ENCODE measurements around the gene DAB1.

DNA sequence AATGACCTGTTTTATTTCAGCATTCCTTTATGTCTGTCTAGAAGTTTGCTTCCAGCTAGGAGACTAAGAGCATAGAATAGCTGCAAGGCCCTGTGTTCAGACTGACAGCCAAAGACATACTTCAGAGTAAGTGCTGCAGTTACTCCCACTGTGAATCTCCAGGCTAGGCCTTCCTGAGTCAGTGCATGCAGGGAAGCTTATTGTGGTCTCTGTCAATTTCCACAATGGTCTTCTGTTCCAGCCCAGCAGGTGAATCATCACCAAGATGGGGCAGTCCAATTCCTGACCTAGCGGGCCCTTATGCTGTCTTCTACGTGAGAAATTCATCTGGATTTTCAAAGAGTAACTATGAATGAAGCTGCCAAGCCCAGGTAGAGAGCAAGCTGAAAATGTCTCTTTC, 311.7 kb downstream of the DAB1 start:
- TF ChIP-seq YY1 (IDR thresholded peaks at IDR 0.05; ENCODE audit: extremely low read depth, insufficient replicate concordance, low read depth, low read length) (no peak), REST (IDR thresholded peaks at IDR 0.05; ENCODE audit: low read depth) (no peak), EZH2 (IDR thresholded peaks at IDR 0.05) (no peak), CEBPB (IDR thresholded peaks at IDR 0.05; ENCODE audit: low read depth) (no peak), POLR2A (IDR thresholded peaks at IDR 0.05; ENCODE audit: borderline replicate concordance, extremely low read depth, insufficient read depth, insufficient read length) (no peak), SP1 (IDR thresholded peaks at IDR 0.05; ENCODE audit: low read depth) (no peak), ZFX (IDR thresholded peaks at IDR 0.05) (no peak), POLR2AphosphoS5 (IDR thresholded peaks at IDR 0.05; ENCODE audit: low read depth, low read length) (no peak)
- TF ChIP-seq, protein P1, sequence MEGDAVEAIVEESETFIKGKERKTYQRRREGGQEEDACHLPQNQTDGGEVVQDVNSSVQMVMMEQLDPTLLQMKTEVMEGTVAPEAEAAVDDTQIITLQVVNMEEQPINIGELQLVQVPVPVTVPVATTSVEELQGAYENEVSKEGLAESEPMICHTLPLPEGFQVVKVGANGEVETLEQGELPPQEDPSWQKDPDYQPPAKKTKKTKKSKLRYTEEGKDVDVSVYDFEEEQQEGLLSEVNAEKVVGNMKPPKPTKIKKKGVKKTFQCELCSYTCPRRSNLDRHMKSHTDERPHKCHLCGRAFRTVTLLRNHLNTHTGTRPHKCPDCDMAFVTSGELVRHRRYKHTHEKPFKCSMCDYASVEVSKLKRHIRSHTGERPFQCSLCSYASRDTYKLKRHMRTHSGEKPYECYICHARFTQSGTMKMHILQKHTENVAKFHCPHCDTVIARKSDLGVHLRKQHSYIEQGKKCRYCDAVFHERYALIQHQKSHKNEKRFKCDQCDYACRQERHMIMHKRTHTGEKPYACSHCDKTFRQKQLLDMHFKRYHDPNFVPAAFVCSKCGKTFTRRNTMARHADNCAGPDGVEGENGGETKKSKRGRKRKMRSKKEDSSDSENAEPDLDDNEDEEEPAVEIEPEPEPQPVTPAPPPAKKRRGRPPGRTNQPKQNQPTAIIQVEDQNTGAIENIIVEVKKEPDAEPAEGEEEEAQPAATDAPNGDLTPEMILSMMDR (IDR thresholded peaks at IDR 0.05 in 2 of 3, conservative IDR thresholded peaks at IDR 0.05 in 1 of 3; ENCODE audit: borderline replicate concordance in 1 of 3, insufficient read depth in 1 of 3, low read depth in 2 of 3, low read length in 2 of 3): no peak

Data from HCT116 (cell line).